Epidermal melanocyte (primary cell): ENCODE results near the gene JUND.

Source experiments
- DNase-seq: peaks from one replicate; pipeline ENCODE4 v3.0.0; 2011; ENCODE audit warnings: low spot score; ENCODE audit not compliant: insufficient read length

JUND gene

DNA sequence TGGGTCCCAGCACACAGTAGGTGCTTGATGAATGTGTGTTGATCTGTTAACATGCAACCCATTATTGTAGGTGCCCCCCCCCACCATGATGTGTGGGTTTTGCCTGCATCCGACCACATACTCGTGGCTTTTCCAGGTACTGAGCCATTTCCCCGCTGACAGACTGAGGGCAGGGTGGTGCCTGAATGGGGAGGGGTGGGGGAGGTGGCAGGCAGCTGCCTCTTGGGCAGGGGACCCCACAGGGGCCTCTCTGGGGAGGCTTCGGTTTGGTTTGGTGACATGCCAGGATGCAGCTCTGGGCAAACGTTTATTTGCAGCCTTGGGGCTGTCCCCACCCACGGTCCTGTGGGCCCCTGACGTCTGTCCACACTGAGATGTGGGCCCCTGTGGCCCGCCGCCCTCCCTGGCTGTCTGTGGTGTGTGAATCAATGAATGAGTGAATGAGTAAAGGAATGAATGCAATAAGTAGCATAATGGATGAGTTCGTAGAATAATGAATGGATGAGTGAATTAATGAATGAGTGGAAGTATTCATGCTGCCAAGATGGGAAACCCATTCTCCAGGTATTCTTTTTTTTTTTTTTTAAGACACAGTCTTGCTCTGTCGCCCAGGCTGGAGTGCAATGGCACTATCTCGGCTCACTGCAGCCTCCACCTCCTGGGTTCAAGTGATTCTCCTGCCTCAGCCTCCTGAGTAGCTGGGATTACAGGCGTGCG lies 9.0 kb upstream of the JUND start:
- no peak for DNase-seq

DNA sequence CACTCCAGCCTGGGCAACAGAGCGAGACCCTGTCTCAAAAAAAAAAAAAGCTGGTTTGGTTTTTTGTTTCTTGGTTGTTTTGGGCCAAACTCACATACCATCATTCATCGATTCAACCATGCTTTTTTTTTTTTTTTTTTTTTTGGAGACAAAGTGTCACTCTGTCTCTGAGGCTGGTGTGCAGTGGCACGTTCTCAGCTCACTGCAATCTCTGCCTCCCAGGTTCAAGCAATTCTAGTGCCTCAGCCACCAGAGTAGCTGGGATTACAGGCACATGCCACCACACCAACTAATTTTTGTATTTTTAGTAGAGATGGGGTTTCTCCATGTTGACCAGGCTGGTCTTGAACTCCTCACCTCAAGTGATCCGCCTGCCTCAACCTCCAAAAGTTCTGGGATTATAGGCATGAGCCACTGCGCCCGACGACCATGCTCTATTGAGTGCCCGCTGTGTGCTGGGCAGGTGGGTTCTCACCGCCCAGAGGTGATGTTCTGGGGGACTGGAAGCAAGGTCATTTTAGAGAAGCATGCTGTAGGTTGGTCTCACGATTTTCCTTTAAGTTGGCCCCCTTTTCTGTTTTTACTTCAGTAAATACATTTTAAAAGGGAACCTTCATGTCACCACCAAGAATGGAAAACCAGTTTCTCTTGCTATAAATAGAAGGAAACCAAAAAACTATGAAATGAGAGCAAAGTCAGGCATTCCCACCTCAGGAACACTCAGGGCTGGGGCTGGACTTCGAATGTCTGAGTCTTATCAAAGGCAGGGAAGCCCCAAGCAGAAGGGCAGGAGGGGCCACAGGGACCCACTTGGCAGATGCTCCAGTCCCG lies 8.3 kb upstream of the JUND start:
- no peak for DNase-seq

DNA sequence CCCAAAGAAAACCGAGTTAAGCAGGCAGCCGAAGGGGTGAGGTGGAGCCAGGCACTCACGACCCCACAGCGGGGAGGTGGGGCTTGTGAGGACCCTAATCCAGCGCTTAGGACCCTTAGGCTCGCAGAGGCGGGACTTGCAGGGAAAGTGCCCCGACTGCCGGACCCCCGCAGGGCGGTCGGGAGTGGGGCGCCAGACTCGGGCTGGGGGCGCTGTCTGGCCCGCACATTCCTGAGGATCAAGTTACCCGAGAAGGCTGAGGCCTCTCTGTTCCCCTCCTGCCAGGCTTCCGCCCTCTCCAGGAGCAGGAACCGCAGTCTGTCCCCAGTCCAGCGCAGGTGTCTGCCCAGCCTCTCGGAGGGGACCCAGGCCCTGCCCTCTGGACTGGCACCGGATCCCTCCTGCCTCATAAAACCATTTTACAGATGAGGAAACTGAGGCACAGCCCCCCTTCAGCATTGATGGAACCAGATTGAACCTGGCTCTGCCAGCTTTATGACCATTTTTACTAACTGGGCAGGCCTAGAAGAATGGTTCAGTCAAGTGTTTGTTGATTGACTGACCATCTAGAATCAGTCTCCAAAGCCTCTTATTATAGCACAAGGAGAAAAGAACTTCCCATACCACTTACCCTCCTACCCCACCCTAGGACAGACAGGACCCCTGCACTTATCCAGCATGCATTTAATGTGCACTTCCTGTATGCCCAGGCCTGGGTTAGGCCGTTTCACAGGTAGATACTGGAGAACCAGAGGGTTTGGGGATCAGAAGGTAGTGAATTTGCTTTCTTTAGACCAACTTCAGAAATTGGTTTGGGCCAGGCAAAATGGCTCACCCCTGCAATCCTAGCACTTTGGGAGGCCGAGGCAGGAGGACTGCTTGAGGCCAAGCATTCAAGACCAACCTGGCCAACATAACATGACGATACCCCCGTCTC lies 6.7 kb upstream of the JUND start:
- peak; percentile 14 for DNase-seq

DNA sequence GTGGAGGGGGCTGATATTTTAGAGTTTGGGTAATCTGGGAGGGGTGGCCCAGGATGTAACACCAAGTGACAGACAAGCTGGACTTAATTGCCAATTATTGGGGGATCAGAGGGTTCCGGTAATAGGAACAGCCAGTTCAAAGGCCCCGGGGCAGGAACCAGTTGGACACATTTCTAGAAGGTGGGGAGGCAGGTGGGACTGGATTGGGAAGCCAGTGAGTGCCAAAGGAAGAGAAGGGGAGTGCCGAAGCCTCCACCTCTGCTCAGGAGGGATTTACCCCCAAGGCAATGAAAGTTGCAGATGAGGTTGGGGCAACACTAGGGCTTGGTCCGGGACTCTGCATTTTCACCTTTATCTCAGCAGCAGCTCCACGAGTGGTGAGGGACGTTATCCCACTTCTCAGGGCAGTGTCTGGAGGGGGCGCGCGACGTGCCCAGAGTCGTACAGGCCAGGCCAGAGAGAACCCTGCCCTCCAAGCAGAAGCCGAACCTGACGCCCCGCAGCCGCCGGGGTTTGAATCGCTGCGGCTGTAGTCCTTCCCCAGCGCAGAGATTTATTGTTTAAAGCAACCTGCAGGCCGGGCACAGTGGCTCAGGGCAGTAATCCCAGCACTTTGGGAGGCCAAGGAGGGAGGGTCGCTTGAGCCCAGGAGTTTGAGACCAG lies 5.7 kb upstream of the JUND start:
- DNase-seq = no peak

DNA sequence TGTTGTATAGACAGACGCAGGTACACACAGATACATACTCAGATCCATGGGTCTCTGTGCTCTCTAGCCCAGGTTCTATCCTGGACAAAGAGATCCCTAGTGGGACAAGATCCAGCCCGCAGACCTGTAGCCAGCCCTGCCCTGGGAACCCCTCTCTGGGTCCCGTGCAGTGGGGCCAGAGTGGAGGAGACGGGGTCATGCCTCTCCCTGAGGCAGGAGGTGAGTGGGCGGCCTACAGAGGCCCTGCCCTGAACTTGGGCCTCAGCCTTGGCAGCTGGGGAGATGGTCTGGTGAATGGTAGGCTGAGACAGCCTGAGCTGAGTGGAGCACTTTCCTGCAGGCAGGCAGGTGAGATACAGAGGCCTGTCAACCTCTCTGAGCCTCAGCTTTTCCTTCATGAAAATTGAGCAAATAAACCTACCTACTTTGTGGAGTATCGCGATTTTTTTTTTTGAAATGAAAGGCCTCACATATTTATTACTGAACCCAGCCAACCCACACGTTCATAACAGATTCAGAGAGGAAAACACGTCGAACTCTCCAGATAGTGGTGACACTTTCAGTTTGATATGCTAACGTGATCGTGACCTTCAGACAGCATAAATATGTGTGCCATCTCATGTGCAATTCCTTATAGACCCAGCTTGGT lies 3.4 kb upstream of the JUND start:
- no peak for DNase-seq

DNA sequence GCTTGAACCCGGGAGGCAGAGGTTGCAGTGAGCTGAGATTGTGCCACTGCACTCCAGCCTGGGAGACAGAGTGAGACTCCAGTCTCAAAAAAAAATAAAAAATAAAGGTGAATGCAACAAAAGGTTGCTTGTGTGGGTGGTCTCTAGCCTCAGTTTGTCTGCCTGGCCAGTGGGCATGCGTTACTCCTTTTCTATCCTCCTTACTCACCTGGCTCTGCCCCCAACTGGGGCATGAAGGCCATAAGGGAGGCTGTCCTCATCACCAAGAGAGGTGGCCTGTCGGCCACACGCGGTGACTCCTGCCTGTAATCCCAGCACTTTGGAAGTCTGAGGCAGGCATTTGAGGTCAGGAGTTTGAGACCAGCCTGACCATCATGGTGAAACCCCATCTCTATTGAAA lies 1.9 kb upstream of the JUND start:
- DNase-seq = no peak

DNA sequence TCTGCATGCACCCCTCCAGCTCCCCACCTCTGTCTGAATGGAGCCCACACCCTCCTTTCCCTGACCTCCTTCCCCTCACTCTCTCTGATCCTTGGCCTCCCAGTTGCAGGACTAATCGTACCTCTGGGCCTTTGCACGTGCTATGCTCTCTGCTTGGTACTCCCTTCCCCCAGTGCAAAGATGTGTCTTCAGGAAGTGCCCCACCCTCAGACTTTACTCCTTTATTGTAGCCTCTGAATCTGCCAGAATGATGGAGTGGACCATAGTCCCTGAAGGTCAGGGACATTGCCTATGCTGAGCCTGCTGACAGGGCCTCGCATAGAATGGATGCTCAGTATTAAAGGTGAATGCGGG lies 1.3 kb upstream of the JUND start:
- DNase-seq = no peak

DNA sequence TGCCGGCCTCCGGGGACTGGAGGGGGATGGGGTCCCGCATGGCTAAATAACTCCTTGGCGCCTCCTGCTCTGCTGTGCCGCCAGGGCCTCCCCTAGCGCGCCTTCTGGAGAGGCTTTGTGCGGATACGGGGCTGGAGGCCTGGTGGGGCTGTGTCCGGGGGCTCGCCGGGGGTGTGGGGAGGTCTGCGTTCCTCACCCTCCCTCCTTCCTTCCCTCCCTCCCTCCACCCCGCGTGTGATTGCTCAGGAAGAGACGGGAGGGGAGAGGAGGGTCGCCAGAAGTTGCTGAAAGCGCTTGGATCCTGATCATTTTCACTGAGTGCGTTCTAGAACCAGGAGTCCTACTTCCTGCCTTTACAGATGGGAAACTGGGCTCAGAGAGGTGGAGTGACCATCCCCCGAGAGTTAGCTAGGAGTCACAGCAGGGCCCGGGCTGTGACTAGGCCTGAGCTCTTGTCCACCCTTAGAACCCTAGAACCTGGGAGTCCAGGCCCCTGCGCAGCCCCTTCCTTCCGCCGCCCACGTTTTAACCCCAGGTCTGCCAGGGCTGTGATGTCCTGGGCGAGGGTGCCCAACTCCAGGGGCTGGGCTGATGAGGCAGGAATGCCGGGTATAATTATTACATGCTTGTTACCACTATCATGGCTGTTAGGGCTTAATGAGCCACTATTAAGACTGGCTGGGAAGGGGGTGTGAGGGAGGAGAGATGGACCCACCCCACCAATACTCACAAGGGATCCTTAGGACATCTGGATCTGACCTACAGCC lies 782 bp upstream of the JUND start:
- peak; percentile 7 for DNase-seq

DNA sequence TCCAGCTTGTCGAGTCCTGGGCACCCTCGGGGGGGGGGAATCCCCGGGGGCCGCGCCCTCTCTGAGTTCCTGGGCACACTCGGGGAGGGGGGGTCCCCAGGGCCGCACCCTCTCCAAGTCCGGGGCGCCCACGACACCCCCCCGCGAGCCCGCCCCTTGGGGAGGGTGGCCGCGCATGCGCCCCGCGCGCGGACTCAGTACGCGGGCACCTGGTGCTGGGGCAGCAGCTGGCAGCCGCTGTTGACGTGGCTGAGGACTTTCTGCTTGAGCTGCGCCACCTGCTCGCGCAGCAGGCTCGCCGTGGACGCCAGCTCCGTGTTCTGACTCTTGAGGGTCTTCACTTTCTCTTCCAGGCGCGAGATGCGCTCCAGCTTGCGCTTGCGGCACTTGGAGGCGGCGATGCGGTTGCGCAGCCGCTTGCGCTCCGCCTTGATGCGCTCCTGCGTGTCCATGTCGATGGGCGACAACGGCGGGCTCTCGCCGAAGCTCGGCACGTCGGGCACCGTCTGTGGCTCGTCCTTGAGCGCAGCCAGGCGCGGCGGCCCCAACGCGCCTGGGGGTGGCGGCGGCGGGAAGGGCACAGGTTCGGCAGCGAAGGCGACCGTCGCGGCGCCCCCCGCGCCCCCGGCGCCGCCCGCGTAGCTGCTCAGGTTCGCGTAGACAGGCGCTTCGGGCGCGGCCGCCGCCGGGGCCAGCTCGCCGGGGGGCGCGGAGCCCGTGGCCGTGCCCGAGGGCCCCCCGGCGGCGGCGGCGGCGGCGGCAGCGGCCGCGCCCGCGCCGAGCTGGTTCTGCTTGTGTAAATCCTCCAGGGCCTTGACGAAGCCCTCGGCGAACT lies 958 bp downstream of the JUND start:
- peak; percentile 59 for DNase-seq

DNA sequence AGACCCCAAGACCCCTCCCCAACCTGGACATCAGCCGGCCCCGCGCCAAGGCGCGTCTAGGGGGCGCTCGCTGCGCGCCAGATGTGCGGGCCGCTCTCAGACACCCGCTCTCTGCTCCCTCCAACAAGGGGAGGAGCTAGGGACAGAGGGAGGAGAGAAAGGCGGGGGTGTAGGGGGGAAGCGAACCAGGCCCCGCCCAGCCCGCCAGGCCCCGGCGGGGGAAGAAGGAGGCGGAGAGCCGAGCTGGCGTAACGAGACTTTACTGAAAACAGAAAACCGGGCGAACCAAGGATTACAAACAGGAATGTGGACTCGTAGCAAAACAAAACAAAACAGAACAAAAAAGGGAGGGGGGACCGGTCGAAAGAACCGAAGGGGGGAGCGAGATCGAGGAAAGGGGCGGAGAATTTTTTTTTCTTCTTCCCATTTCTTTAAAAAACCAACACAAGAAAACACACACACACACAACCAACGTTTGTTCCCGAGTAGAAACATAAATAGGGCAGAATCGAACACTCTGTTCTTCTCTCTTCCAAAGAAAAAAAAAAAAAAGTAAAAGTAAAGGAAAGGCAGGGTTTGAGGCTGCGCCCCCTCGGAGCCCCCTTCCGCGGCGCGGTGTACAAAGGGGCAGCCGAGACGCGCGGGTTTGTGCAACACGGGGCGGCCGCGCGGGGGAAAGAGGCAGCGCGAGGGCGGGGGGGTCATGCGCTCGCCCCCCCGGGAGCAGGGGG lies 1.7 kb downstream of the JUND start:
- peak; percentile 93 for DNase-seq

DNA sequence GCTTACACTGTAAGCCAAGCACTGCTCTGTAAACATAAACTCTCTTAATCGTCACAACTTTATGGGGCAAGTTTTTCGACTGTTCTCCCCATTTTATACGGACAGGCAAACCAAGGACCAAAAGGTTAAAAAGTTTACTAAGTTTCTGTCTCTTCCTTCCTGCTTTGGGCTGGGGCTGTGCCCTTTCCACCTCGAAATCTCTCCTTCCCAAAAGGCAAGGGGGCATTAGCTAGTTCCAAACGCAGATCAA lies 2.2 kb downstream of the JUND start:
- no peak for DNase-seq

DNA sequence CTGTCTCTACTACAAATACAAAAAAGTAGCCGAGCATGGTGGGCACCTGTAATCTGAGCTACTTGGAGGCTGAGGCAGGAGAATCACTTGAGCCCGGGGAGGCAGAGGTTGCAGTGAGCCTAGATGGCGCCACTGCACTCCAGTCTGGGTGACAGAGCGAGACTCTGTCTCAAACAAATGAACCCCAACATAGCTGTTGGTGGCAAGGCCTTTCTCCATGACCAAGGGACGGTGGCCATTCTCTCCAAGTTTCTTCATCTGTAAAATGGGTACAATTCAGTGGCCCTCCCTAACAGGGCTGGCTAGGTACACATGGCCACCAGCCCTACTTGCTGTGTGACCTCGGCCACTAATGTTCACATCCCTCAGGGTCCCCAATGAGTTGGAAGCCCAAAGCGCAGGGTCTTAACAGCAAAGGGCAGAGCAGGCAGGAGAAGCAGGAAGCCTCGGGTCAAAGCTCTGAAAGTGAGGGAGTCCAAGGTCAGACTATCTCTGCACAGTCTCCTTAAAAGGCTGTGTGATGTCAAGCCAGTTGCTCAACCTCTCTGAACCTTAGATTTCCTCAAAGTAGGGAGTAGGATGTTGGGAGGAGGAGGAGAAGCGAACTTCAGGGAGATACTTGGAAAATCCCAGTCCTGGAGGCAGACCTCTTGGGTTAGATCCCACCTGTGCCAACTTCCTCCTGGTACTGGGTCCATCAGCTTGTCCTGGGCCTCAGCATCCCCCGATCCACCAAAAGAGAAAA lies 2.7 kb downstream of the JUND start:
- DNase-seq = peak; percentile 11

DNA sequence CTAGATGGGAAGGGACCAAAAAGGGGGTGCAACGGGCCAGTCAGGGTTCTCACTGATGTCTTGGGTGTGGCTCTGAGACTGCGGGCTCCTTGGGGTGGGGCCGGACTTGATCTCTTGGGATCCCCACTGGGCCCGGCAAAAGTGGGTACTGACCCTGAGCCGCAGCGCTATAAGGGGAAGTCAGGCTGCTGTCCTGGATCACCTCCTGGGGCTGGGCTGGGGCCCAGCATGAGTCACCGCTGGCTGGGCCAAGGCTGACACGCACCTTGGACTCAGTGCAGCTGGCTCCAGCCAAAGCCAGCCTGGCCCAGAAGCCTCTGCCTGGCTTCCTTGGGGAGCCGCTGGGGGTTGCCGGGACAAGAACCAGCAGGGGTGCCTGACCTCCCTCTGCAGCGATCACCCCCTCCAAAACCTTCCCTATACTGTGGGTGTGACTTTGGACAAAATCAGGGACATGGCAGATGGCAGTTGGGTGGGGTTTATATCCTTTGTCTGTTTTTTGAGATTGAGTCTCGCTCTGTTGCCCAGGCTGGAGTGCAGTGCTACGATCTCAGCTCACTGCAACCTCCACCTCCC lies 6.6 kb downstream of the JUND start:
- peak; percentile 50 for DNase-seq

DNA sequence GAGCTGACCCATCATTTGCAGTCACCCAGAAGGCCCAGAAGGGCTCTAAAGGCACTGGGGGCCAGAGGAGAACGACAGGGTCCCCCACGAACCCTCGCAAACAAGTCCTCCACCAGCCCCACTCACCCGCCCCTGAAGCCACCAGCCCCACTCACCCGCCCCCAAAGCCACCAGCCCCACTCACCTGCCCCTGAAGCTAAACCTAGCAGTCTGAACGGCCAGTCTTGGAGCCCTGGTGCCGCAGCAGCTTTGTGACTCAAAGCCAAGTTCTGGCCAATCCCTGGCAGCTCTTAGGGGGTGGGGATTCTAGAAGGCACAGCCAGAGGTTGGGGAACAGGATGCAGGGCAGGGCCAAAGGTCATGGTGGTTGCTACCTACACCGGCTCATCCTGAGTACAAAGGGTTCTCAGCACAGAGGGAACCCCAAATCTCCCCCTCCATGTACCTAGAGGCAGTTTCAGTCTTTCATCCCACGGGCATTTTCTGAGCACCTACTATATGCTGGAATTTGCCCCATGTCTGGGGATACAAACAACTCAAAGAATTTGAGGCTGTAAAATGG lies 7.1 kb downstream of the JUND start, which contains the start of gene IQCN:
Gene IQCN, minus strand, starts transcription at position 234 of the 562 bp plus-strand sequence. CDS start 4,974 bp downstream, outside the sequence.
- no peak for DNase-seq

DNA sequence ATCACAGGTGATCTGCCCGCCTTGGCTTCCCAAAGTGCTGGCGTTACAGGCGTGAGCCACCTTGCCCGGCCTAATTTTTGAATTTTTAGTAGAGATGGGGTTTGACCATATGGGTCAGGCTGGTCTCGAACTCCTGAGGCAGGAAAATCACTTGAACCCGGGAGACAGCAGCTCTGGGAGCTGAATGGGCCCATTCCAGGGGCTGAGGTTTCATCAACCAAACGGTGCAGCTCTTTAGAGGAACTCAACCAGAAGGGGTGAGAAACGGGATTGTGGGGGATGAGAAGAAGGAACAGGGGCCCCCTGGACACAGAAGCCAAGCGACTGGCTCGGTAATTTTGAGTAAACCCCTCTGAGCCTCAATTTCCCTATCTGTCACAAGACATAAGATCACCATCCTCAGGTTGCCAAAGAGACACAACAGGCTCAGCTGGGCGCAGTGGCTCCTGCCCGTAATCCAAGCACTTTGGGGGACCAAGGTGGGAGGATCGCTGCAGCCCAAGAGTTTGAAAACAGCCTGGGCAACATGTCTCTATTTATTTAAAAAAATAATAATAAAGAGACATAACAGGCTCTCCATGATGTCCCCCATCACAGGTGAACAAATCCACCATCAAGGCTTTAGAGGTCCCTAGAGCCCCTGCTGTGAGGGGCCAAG lies 7.7 kb downstream of the JUND start:
- no peak for DNase-seq

DNA sequence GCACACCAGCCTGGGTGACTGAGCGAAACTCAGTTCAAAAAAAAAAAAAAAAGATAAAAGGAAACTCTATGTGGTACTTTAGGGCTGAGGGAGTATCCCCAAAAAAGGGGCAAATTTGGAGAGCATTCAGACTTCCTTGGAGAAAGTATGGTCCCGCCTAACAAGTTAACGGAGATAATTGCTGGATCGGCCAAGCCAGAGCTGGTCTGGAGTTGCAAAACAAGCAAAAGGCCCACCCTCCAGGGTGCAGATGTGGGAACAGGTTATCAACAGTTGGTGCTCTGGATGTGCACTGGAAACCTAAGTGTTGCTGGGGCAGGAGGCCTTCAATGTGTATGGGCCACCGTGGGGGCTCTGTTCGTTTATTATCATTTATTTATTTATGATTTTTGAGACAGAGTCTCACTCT lies 10.0 kb downstream of the JUND start:
- no peak for DNase-seq

DNA sequence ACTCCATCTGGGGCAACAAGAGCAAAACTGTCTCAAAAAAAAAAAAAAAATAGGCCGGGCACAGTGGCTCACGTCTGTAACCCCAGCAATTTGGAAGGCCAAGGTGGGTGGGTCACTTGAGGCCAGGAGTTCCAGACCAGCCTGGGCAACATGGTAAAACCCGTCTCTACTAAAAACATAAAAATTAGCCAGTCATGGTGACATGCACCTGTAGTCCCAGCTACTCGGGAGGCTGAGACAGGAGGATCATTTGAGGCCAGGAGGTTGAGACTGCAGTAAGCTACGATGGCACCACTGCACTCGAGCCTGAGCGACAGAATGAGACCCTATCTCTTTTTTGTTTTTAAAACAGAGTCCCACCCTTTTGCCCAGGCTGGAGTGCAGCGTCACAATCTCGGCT lies 11.1 kb downstream of the JUND start:
- DNase-seq = no peak
